GM18502 (cell line): ENCODE data around the gene BIRC2.

ENCODE experiments used
- ATAC-seq: cut with Tn5 transposase; IDR thresholded peaks from one replicate; pipeline ENCODE4 v1.9.1; 2021; ENCODE audit warnings: mild to moderate bottlenecking; ENCODE audit not compliant: unreplicated experiment, poor library complexity

Gene BIRC2

DNA sequence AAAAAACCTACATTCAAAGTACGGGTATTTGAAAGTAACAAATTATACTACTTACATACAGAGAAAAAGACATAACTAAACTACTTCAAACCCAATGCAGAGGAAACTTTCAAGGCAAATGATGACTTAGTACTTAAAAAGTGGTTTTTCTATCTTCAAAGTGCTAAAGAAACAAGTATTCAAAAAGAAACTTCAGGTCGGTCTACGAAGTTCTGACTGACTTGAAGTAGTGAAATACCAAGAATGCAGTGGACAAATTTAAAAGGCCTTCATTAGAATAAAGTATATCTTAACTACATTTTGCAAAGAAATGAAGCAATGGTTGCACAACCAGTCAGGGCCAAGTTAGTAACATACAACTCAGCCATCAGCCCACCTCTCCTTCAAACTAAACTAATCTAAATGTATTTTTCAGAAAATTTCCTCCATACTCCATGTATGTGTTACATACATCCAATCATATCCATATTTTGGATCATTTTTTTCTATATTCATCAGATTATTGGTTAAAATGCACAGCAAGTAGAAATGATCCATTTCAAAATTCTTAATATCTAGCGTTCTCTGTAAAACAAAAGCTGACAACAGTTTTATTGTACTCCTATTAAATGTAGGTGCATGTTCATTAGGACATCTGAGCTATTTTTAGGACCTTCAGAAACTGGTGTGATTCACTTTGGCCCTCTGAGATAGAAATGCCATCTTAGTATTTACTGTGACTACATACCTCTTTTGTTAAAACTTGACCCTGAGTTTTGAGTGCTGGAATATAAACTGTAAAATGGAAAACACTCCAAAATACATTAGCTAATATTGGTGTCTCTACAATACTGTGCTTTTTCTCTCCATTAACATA, 49.9 kb downstream of the BIRC2 start:
- no peak for ATAC-seq

DNA sequence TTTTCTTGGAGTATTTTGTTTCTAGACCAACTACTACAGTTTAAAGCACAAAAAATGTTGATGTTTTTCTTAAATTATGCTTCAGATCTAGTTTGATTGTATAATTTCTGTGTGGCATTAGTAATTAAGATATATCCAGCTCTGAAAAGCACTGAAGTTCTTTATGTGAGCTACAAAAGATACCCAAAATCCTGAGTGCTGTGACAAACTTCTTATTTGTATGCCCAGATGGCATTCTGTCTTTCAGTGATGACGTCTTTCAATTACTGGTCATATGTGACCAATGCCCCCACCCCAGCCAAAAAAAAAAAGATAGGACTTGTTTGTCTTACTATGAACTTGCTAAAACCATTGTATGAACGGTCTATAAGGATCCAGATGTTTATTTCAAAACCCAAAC, 51.3 kb downstream of the BIRC2 start:
- ATAC-seq, result no peak

DNA sequence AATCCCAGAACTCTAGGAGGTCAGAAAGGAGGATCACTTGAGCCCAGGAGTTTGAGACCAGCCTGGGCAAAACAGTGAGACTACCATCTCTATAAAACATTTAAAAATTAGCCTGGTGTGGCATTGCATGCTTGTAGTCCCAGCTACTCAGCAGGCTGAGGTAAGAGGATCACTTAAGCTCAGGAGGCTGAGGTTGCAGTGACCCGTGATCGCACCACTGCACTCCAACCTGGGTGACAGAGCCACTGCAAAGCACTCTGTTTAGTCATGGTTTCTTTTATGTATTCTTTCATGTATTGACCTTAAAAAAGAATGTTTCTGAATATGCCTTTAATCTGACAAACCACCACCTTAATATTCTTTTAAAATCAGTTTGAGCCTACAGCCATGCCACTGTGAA, 52.2 kb downstream of the BIRC2 start:
- no peak for ATAC-seq

DNA sequence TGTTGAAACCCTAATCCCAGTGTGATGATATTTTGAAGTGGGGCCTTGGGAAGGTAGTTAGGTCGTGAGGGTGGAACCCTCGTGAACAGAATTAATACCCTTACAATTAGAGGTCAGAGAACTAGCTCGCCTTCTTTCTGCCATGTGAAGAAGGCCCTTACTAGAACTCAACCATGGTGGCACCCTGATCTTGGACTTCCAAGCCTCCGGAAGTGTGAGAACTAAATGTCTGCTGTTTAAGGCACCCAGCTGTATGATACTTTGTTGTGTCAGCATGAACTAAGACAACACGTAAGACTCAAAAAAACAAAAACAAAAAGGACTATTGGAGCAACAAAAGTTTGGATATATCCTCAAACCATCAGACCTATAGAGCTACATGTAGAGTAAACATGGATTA, 53.6 kb downstream of the BIRC2 start:
- no peak for ATAC-seq

DNA sequence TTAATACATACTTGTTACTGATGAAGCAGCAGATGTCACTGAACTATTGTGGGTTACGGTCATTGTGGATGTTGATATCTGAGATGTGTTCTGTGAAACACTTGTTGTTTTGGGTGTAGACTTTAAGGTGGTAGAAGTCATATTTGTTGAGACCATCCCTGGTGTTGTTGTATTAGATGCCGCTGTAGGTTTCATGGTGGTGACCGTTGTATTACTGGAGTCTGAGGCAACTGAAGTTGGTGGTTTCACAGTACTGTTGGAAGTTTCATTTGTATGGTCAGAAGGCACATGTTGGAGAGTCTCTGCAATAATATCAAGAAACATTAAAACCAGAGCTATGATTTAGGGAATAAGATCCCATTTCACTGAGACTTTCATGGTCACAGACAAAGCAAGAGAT, 54.9 kb downstream of the BIRC2 start:
- ATAC-seq, result no peak

DNA sequence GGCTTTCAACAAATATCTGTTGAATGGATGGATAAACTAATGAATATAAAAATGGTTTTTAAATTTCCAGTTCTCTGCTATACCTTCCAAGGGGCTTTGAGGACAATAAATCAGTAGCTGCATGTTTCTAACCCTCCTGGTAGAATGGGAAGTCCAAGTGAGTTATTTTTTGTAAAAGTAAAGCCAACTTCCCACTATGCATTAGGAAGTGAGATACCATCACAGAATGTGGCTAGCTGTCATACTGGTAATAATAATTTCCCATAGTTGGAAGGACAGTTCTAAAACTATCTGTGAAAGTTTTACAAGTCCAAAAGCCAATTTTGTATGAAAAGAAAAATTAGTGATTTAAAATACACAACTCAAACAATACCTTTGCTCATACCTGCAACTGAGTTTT, 55.5 kb downstream of the BIRC2 start:
- no peak for ATAC-seq

DNA sequence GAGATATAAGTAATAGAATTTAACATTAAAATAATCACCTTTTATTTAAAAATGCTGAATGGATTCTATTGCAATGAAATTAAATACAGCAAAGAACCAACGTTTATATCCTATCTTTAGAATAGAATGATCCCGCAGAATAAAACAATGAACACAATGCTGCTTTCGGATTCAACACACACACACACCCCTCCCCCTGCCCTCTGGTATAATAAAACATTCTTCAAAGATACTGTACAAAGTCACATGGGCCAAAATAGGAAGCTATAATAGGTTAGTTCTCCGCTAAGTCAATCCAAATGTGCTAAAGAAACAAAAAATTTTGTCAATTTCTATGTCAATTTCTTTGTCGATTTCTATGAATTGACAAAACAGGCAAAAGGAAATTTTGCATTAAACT, 58.5 kb downstream of the BIRC2 start:
- no peak for ATAC-seq

DNA sequence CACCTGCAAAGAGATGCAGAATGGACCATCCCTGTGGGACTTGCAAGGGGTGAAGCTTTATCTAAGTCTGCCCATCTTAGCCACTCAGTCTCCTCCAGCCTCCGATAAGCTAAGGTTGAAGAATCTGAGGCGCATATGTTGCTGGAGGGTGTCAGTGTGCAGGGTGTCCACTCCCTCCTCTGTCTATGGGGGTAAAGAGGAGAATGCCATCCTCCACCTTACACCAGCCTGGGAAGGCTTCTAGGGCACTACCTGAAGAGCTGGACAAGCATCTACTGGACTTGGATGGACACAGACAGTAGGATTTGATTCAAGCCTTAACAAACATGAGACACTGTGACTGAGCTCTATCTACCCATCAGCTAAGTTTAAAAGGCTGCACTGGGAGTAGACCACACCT, 59.1 kb downstream of the BIRC2 start:
- ATAC-seq, result no peak

DNA sequence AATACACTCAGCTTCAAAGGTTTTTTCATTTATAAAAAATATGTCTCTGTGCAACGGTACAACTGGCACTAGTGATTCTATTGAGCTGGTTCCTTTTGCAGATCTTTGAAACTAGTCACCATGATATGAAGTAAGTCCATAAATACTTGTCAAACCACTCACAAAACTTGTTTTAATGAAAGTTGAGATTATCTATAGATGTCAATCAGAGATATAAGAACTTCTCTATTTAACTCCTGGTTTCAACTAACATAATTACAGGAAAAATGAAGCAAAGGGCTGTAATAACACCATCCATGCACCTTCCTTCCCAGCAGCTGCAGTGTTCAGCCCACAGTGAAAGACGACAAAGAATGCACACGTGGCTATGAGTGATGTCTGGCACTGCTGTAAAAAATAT, 60.9 kb downstream of the BIRC2 start:
- no peak for ATAC-seq

DNA sequence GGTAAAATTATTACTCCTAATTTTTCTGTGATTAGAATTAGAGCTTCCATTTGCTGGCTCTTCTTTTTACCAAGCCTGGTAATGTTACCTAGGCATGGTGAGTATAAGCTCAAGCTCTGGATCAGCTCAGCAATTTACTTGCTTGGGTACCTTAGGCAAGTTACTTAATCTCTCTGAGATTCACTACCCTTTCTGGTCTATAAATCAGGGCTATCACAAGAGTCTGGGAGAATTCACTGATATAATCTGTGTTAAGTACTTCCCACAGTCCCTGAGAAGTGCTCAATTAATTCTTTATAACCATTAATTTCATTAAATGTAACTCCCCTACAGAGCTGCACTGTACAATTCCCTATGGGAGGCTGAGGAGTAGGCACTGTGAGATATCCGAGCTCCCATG, 61.3 kb downstream of the BIRC2 start:
- ATAC-seq, result no peak

DNA sequence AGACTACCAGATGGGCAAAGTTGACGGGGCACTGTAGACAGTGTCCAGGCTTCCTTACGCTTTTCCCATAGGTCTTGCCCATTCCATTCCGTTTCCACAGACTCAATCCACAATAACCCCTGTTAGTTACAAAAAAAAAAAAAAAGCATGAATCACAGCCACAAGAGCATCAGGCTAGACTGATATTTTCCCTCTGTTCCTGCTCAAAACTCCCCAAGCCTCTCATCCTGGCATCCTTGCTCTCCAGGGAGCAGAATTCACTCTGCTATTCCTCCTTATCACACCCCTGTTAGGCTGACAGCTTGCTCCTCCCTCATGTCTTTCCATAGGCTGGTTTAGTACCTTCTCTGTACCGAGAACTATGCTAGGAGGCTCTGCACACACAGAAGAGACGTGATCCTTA, 63.4 kb downstream of the BIRC2 start:
- ATAC-seq, result no peak

DNA sequence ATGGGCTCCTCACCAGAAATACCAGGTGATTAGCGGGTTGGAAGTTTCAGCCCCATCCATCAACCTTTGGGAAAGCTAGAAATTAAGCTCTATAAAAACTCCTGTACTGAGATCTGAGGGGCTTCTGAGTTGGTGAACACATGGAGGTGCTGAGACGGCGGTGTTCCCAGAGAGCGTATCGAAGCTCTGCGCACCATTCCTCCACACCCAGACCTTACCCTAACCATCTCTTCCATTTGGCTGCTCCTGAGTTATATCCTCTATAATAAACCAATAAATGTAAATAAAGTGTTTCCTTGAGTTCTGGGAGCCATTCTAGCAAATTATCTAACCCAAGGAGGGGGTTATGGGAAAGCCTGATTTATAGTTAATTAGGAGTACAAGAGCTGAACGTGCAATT, 64.1 kb downstream of the BIRC2 start:
- ATAC-seq, result no peak

DNA sequence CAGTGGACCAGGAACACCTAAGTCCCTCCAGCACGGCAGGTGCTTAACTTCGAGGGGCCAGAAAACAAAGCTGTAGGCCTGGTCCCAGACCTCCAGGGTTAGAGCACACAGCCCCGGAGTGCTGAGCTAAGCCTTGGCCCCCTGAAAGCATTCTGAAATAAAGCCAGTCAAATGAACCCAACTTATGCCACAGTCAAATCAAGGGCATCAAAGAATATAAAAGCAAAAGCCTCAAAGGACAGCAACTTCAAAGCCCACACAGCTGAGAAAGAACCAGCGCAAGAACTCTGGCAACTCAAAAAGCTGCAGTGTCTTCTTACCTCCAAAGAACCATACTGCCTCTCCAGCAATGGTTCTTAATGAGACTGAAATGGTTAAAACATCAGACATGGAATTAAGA, 66.5 kb downstream of the BIRC2 start:
- no peak for ATAC-seq

DNA sequence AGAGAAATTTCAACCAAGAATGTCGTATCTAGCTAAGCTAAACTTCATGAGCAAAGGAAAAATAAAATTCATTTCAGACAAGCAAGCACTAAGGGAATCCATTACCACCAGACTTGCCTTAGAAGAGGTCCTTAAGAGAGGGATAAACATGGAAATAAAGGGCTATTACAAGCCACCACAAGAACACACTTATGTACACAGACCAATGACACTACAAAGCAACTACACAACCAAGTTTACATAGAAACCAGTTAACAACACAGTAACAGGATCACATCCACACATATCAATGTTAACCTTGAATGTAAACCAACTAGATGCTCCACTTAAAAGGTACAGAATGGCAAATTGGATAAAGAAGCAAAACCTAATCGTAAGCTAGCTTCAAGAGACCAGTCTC, 67.5 kb downstream of the BIRC2 start:
- no peak for ATAC-seq

DNA sequence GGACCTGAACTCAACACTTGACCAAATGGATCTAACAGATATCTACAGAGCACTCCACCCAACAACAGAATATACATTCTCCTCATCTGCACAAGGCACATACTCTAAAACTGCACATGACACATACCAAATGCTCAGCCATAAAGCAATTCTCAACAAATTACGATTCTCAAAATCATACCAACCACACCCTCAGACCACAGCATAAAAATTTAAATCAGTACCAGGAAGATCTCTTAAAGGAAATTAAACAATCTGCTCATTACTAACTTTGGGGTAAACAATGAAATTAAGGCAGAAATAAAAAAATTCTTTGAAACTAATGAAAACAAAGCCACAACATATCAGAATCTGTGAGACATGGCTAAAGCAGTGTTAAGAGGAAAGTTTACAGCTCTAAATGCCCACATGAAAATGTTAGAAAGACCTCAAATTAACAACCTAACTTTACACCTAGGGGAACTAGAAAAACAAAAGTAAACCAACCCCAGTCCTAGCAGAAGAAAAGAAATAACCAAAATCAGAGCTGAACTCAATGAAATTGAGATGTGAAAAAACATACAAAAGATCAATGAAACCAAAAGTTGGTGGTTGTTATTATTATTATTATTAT, 68.4 kb downstream of the BIRC2 start:
- no peak for ATAC-seq

DNA sequence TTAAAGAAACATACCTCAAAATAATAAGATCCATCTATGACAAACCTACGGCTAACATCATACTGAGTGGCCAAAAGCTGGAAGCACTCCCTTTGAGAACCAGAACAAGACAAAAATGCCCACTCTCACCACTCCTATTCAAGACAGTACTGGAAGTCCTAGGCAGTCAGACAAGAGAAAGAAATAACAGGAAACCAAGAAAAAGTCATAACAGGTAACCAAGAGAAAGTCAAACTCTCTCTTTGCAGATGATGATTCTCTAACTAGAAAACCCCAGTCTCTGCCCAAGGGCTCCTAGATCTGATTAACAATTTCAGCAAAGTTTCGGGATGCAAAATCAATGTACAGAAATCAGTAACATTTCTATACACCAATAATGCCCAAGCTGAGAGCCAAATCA, 70.0 kb downstream of the BIRC2 start:
- no peak for ATAC-seq

DNA sequence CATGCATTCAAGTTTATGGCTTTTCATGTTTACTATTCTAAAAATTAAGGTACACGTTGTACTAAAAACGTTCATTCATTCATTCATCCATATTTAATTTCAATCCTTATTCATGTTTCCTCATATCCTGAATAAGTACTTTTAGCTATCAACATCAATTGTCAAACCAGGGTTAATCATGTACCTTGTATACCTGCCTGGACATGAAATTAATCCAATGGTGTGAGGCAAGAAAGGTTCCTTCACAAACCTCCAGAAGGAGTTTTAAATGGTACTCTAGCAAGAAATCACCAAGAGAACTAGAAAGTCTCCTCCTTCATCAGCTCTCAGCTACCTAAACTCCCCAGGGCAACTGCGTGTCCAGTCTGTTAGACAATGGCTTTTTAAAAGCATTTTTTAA, 72.2 kb downstream of the BIRC2 start:
- no peak for ATAC-seq

DNA sequence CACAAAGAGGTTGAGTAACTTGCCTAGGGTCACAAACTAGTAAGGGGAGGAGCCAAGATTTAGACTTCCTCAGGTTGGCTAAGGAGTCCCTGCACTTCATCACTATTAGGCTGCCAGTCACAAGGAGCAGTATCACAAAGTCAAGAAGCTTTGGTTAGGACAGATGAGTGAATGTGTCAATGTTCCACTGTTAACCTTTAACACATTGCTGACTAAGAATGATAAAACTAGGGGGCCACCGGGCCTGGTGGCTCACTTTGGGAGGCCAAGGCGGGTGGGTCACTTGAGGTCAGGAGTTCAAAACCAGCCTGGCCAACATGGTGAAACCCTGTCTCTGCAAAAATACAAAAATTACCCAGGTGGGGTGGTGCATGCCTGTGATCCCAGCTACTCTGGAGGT, 73.5 kb downstream of the BIRC2 start:
- peak; percentile 66 for ATAC-seq

DNA sequence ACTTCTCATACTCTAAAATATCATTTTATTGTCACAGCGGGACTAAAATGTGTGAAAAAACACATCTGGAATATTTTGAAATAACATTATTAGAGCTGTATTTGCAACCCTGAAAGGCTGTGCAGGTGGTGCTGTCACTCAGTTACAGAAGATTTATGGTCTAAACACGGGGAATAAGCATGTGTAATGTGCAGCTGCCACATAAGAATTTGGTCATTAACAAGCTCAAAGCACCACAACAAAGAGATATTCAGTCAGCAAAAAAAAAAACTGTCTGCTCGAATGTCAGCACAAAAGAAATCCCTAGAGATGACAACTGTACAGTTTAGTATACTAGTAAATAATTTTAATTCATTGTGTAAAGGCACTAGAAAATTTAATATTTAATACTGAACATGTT, 74.2 kb downstream of the BIRC2 start:
- no peak for ATAC-seq

DNA sequence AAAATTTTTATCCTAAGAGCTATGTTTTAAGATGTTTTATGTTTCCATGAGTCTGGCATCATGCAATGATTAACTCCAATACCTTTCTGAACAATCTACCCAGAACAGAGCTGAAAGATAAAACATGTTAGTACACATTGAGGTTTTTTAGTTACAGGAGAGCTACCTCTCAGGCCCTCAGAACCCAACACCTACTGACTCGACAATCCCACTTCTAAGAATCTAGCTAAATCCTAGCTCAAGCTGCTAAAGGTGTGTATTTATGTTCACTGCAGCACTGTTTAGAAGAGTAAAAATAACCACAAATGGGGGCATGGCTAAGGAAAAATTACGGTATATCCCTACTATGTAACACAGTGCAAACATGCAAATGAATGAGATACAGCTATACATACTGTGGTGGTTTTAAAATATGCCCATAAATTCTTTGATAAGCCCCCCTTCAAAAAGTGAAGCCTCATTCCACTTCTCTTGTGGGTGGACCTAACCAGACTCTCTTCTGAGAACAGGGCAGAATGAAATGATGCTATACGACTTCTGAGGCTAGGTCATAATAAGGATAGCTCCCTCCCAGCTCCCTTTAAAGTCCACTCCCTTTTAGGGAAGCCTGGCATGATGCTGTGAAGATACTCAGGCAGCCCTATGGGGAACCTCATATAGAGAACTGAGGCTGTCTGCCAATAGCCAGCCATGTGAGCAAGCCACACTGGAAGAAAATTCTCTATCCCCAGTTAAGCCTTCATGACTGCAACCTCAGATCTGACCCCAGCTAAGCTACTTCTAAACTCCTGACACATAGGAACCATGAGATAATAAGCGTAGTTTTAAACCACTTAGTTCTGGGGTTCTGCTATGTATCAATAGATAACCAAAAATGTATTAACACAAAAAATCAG, 76.1 kb downstream of the BIRC2 start:
- ATAC-seq, result no peak

DNA sequence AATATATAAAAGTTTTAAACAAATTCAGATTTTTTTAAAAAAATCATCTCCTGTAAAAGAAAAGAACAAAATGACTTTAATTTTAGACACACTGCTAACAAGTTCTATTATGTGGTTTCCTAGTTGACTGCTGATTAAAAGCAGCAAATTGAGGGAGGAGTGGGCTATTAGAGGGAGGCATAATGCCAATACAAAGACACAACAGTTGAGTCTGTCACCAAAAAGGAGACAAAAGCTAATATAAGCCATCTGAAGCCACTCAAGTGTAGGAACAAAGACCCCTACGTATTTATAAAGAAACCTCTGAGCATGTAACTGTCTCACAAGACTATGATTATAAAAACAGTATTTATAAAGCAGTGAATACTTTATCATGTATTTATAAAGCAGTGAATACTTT, 76.9 kb downstream of the BIRC2 start:
- no peak for ATAC-seq
